ENCODE data around the gene ZNF136.

DNA sequence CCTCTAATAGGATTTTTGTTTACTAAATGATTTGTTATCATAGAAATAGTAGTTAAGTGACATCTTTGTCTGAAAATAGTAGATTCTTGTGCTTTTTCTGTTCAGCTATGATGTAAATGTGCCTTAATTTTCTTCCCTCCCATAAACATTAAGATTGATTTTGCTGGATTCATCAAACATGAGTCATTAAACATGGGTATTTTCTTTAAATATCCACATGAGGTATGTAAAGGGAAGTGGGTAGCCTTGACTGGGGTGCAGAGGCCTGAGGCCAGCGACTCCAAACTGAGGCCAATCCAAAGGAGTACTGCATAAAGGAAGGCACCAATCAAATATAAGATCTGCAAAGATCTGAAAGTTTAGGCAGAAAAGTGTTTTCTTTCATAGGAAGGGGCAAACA, 3.7 kb downstream of the ZNF136 start:
- TF ChIP-seq SUZ12 (IDR thresholded peaks at IDR 0.05; ENCODE audit: extremely low read depth, insufficient read depth, insufficient read length) (no peak), YY1 (IDR thresholded peaks at IDR 0.05; ENCODE audit: insufficient read depth, insufficient read length) (no peak)

Data from NT2/D1 (cell line).